ENCODE data around the gene ZNF564. TPM values are rescaled to one million over a fixed set of nuclear protein-coding genes. Genes with fewer than 3 reads are reported as not detected.

Gene ZNF564
- 29.1 TPM for total RNA-seq

DNA sequence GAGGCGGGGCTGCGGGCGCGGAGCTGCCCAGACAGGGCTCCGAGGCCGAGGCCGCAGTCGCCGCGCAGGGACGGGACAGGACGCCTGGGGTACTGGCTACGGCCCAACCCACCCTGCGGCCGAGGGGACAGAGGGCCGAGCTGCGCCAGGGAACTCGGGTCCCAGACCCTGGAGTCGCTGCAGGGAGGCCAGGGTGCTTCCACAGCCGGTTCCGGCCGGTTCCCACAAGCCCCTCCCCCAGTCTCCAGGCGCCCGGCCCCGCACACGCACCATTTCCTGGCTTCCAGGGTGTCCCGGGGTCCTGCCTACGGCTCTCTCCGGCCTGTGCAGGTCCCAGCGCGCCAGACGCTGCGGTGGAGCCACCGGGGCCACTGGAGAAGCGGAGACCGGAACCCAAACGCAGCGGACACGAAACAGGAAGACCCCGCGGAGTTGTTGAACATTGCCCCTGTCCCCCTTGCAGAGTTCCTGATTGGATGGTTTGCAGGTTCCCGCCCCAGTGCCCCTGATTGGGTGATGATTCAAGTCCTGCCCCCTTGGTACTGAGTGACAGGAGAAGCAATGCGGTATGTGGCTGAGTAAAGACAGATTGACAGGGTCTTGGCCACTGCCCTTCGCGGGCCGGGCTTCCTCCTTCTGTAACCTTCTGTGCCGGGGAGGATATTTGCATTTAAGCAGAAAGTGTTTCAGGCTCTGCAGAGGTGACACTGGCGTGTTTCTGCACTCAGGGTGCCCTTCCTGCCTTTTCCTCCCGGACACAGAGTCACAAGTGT is at the start of gene ZNF564:
TSS of gene ZNF564 (minus strand) at position 423 of the 773 bp plus-strand sequence. CDS start at position 273, 150 bp downstream.

DNA sequence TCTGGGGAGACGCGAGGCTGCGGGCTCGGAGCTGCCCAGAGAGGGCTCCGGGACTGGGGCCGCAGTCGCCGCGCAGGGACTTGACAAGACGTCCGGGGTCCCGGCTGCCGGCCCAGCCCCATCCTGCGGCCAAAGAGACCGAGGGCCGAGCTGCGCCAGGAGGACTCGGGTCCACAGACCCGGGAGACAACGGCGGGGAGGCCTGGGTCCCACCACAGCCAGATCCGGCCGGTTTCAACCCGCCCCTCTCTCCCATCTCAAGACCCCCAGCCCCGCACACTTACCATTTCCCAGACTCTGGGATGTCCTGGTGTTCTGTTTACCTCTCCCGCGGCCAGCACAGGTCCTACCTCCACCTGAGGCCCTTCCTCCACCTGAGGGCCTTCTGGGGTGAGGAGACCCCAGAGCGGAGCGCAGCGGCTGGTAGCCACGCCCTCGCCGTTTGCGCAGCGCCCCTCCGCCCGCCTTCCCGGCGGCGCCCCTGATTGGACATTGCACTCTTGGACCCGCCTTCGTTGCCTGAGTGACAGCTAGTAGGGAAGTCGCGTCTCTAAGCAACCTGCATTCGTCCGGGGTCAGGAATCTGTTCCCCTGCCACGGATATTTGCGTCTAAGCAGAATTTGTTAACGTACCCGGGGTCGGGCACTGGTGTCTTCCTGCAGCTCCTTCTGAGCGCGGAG is 66.8 kb downstream of the ZNF564 start, which contains the start of gene ZNF709:
TSS of gene ZNF709 (minus strand) at position 446 of the 681 bp plus-strand sequence. CDS start at position 287, 159 bp downstream.

Small RNA genes within 50 kb of the gene (small RNA-seq; reads per million reads assigned to genes)
- not detected for gene MTCO1P27
- gene PPIAP20, result not detected

Other genes starting within 250 kb of the ZNF564 start
- 2.3 TPM for gene ZNF563, start 217.8 kb downstream of the ZNF564 start, total RNA-seq
- gene ZNF442, start 185.8 kb downstream of the ZNF564 start, total RNA-seq, result 11.1 TPM
- 6.5 TPM for gene ZNF799, start 150.2 kb downstream of the ZNF564 start, total RNA-seq
- gene ZNF443, start 110.5 kb downstream of the ZNF564 start, total RNA-seq, result 12.5 TPM
- 28.1 TPM for gene ZNF709, start 66.7 kb downstream of the ZNF564 start, total RNA-seq
- 12.0 TPM for gene ZNF490, start 59.3 kb upstream of the ZNF564 start, total RNA-seq
- gene ZNF791, start 59.4 kb upstream of the ZNF564 start, total RNA-seq, result 24.9 TPM
- gene MAN2B1, start 115.3 kb upstream of the ZNF564 start, total RNA-seq, result 18.5 TPM
- gene WDR83, start 115.3 kb upstream of the ZNF564 start, total RNA-seq, result 12.9 TPM
- 63.2 TPM for gene DHPS, start 130.4 kb upstream of the ZNF564 start, total RNA-seq
- gene GNG14, start 136.5 kb upstream of the ZNF564 start, total RNA-seq, result not detected
- 13.6 TPM for gene FBXW9, start 145.1 kb upstream of the ZNF564 start, total RNA-seq
- 137 TPM for gene TNPO2, start 172.4 kb upstream of the ZNF564 start, total RNA-seq
- 123 TPM for gene TRIR, start 183.2 kb upstream of the ZNF564 start, total RNA-seq
- 71.5 TPM for gene GET3, start 186.0 kb upstream of the ZNF564 start, total RNA-seq
- gene BEST2, start 200.3 kb upstream of the ZNF564 start, total RNA-seq, result not detected
- 22.6 TPM for gene HOOK2, start 224.1 kb upstream of the ZNF564 start, total RNA-seq
- gene JUNB, start 240.0 kb upstream of the ZNF564 start, total RNA-seq, result 21.7 TPM